HEK293 (cell line): ENCODE results near the gene ROS1.

Experiments
- CTCF ChIA-PET: fragments of 350-600 bp; formaldehyde crosslinking; extraction: SDS; loops from one replicate; lab custom pipeline; 2021; ENCODE audit warnings: antibody characterized with exemption; lab: Yijun Ruan, JAX
- POLR2A ChIA-PET: fragments of 300-600 bp; formaldehyde crosslinking; extraction: SDS; loops from one replicate; lab custom pipeline; 2020; ENCODE audit warnings: antibody characterized with exemption, inconsistent platforms; lab: Yijun Ruan, JAX
- H3K27ac ChIP-seq: fragments of 200-500 bp; sonication (Bioruptor generic); 2 replicates; pipeline ENCODE4 v1.5.1; 2014; ENCODE audit warnings: low read depth, low read length, control low read depth, inconsistent platforms; ENCODE audit errors: extremely low read depth
- H3K36me3 ChIP-seq, 2 experiments: fragments of 200-500 bp in 1 of 2; sonication (Bioruptor generic) in 1 of 2; 1 replicate in 1 of 2; 2 replicates in 1 of 2; pipeline ENCODE4 v1.5.1; 2014 to 2017; ENCODE audit warnings: inconsistent platforms in 2 of 2, low read length in 2 of 2; ENCODE audit not compliant: control insufficient read depth in 2 of 2, insufficient read depth in 1 of 2
- H3K4me1 ChIP-seq: fragments of 200-500 bp; sonication (Bioruptor generic); 2 replicates; pipeline ENCODE4 v1.5.1; 2014; ENCODE audit warnings: mild to moderate bottlenecking, low read length, inconsistent platforms; ENCODE audit not compliant: control insufficient read depth, insufficient read depth
- H3K4me3 ChIP-seq: 2 replicates; pipeline ENCODE4 v1.5.1; 2011; ENCODE audit warnings: low read depth, mild to moderate bottlenecking, control low read depth, low read length, moderate library complexity
- H3K9me3 ChIP-seq: fragments of 200-500 bp; sonication (Bioruptor generic); 2 replicates; pipeline ENCODE4 v1.5.1; 2014; ENCODE audit warnings: low read depth, low read length, inconsistent platforms; ENCODE audit not compliant: control insufficient read depth, insufficient read depth
- EGR2 ChIP-seq: fragments of 450-650 bp; formaldehyde crosslinking; IDR thresholded peaks from 2 replicates; pipeline ENCODE4 v1.5.1; 2016; ENCODE audit warnings: low read depth, missing biosample characterization, missing genetic modification characterization
- GLIS1 ChIP-seq: fragments of 450-650 bp; formaldehyde crosslinking; IDR thresholded peaks from 2 replicates; pipeline ENCODE4 v1.5.1; 2016; ENCODE audit warnings: missing biosample characterization, missing genetic modification characterization
- PRDM1 ChIP-seq: fragments of 450-650 bp; formaldehyde crosslinking; IDR thresholded peaks from 2 replicates; pipeline ENCODE4; 2016; ENCODE audit warnings: missing biosample characterization, missing genetic modification characterization
- REPIN1 ChIP-seq: fragments of 450-650 bp; formaldehyde crosslinking; IDR thresholded peaks from 2 replicates; pipeline ENCODE4 v1.5.1; 2017; ENCODE audit warnings: missing biosample characterization, missing genetic modification characterization, low read depth
- YY2 ChIP-seq: fragments of 450-650 bp; formaldehyde crosslinking; IDR thresholded peaks from 2 replicates; pipeline ENCODE4 v1.5.1; 2016; ENCODE audit warnings: missing biosample characterization, missing genetic modification characterization
- ZFHX2 ChIP-seq: fragments of 450-650 bp; formaldehyde crosslinking; conservative IDR thresholded peaks from 2 replicates; pipeline ENCODE4 v1.5.1; 2016; ENCODE audit warnings: missing biosample characterization, missing genetic modification characterization
- ZNF341 ChIP-seq: fragments of 450-650 bp; formaldehyde crosslinking; IDR thresholded peaks from 2 replicates; pipeline ENCODE4; 2016; ENCODE audit warnings: low read depth, missing biosample characterization, missing genetic modification characterization
- ZNF366 ChIP-seq: fragments of 450-650 bp; formaldehyde crosslinking; conservative IDR thresholded peaks from 2 replicates; pipeline ENCODE4 v1.5.1; 2016; ENCODE audit warnings: missing biosample characterization, missing genetic modification characterization
- ZNF776 ChIP-seq: fragments of 450-650 bp; formaldehyde crosslinking; IDR thresholded peaks from 2 replicates; pipeline ENCODE4 v1.5.0; 2017; ENCODE audit warnings: missing biosample characterization, missing genetic modification characterization, borderline replicate concordance
- TF ChIP-seq, protein P1 (sequence below): fragments of 450-650 bp; formaldehyde crosslinking; IDR thresholded peaks from 2 replicates; pipeline ENCODE4 v1.5.1; 2016; ENCODE audit warnings: missing biosample characterization, missing genetic modification characterization
- TF ChIP-seq, protein P2 (sequence below): fragments of 450-650 bp; formaldehyde crosslinking; IDR thresholded peaks from 2 replicates; pipeline ENCODE4 v1.5.1; 2017; ENCODE audit warnings: missing biosample characterization, mild to moderate bottlenecking, missing genetic modification characterization, moderate library complexity
- TF ChIP-seq, protein P3 (sequence below): fragments of 450-650 bp; formaldehyde crosslinking; IDR thresholded peaks from 2 replicates; pipeline ENCODE4 v1.5.1; 2016; ENCODE audit warnings: missing biosample characterization, missing genetic modification characterization
- TF ChIP-seq, protein P4 (sequence below): fragments of 450-650 bp; formaldehyde crosslinking; IDR thresholded peaks from 2 replicates; pipeline ENCODE4 v1.5.1; 2016; ENCODE audit warnings: missing biosample characterization, missing genetic modification characterization, borderline replicate concordance
- TF ChIP-seq, protein P5 (sequence below): sonication (generic); formaldehyde crosslinking; IDR thresholded peaks from 2 replicates; pipeline ENCODE4 v1.8.1; 2022; ENCODE audit warnings: mild to moderate bottlenecking, moderate library complexity, missing genetic modification reagents

ROS1 gene

DNA sequence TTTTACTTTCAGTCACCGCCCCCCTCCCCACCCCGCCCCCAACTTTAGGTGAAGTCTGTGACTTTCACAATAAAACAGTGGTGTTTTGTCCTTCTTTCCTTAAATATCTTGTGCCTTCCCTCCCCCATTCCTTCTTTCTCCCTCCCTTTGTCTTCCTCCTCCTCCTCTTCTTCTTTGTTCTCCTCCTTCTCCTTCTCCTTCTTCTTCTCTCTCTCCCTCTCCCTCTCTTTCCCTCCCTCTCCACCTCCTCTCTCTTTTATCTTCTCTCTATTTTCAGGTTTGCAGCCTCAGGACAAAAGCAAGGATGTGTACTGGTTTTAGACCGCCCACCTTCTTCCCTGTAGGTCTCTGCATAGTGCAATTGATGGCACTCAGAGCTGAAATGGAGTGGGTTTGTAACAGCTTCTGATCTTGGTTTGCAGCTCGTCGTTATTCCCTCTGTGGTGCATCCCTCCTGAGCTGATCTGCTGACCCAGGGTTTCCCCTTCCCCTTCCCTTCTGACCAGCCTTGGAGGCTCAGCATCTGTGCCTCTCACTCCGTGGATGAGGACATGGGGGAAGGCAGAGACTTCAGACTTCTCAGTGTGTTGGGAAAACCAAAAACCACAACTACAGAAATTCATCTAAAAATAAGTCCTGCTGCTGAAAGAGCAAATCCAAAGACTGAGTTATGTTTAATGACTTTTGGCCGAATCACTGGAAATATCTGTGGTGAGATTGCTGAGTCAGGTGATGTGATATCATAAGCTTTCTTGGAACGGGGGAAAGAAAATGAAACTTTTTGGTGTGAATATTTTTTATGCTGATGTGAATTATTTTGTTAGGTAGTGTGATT lies 153.5 kb downstream of the ROS1 start:
- Histone ChIP-seq H3K4me1 (no peaks in the 10 kb centered on the region; the same call in 1 of the 2 replicates), H3K27ac (no peak overlapping the region), H3K36me3 (no peaks in the 10 kb centered on the region), H3K9me3 (no peaks in the 10 kb centered on the region), H3K4me3 (no peak overlapping the region)
- CTCF ChIA-PET = interaction anchor here (0.6 to 0.7 kb wide), 3 partner anchors 67 to 1103 kb away, joined by 3 read pairs; no protein-coding TSS in a partner anchor
- TF ChIP-seq, protein P1, sequence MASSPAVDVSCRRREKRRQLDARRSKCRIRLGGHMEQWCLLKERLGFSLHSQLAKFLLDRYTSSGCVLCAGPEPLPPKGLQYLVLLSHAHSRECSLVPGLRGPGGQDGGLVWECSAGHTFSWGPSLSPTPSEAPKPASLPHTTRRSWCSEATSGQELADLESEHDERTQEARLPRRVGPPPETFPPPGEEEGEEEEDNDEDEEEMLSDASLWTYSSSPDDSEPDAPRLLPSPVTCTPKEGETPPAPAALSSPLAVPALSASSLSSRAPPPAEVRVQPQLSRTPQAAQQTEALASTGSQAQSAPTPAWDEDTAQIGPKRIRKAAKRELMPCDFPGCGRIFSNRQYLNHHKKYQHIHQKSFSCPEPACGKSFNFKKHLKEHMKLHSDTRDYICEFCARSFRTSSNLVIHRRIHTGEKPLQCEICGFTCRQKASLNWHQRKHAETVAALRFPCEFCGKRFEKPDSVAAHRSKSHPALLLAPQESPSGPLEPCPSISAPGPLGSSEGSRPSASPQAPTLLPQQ (tag by site-specific recombination) = no peak
- no peak for TF ChIP-seq GLIS1 (tag by site-specific recombination)
- peak; percentile 63; the same call in 1 of the 2 replicates for TF ChIP-seq PRDM1 (tag by site-specific recombination)
- peak; percentile 96 for TF ChIP-seq EGR2 (tag by site-specific recombination)
- TF ChIP-seq ZFHX2 = peak; percentile 78
- TF ChIP-seq ZNF366 (tag by site-specific recombination) = peak; percentile 72
- TF ChIP-seq, protein P2, sequence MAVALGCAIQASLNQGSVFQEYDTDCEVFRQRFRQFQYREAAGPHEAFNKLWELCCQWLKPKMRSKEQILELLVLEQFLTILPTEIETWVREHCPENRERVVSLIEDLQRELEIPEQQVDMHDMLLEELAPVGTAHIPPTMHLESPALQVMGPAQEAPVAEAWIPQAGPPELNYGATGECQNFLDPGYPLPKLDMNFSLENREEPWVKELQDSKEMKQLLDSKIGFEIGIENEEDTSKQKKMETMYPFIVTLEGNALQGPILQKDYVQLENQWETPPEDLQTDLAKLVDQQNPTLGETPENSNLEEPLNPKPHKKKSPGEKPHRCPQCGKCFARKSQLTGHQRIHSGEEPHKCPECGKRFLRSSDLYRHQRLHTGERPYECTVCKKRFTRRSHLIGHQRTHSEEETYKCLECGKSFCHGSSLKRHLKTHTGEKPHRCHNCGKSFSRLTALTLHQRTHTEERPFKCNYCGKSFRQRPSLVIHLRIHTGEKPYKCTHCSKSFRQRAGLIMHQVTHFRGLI (tag by site-specific recombination) = no peak
- TF ChIP-seq ZNF776 (tag by site-specific recombination) = no peak
- POLR2A ChIA-PET = no interaction called here

DNA sequence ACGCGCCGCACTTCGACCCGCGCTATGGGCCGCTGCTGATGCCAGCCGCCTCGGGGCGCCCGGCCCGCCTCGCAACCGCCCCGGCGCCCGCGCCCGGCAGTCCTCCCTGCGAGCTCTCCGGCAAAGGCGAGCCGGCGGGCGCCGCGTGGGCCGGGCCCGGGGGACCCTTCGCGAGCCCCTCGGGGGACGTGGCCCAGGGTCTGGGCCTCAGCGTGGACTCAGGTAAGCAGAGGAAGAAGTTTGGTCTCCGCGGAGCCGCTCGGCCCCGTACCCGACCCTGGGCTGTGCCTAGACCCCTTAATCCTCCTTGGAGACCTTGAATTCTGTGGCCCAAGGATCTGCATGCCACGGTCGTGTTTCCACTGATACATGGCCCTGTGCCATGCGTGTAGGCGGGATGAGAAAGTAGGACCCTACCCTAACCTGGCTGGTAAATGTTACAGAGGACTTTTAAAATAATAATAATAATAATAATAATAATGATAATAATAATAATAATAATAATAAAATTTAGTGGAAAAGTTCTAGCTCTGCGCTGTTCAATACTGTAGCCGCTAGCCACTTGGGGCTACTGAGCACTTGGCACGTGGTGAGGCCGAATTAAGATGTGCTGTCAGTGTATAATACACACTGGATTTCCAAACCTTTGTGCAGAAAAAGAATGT lies 154.8 kb downstream of the ROS1 start:
- POLR2A ChIA-PET = no interaction called here
- H3K27ac ChIP-seq = peak overlapping the region; percentile 43; the same call in 1 of the 2 replicates
- peak overlapping the region; percentile 44 for H3K4me3 ChIP-seq
- no peaks in the 10 kb centered on the region for H3K9me3 ChIP-seq
- CTCF ChIA-PET = interaction anchor here (0.7 kb wide), 2 partner anchors 30 to 69 kb away, joined by 3 read pairs; no protein-coding TSS in a partner anchor
- no peaks in the 10 kb centered on the region; the same call in 1 of the 2 replicates for H3K4me1 ChIP-seq
- no peaks in the 10 kb centered on the region for H3K36me3 ChIP-seq
- TF ChIP-seq, protein P3, sequence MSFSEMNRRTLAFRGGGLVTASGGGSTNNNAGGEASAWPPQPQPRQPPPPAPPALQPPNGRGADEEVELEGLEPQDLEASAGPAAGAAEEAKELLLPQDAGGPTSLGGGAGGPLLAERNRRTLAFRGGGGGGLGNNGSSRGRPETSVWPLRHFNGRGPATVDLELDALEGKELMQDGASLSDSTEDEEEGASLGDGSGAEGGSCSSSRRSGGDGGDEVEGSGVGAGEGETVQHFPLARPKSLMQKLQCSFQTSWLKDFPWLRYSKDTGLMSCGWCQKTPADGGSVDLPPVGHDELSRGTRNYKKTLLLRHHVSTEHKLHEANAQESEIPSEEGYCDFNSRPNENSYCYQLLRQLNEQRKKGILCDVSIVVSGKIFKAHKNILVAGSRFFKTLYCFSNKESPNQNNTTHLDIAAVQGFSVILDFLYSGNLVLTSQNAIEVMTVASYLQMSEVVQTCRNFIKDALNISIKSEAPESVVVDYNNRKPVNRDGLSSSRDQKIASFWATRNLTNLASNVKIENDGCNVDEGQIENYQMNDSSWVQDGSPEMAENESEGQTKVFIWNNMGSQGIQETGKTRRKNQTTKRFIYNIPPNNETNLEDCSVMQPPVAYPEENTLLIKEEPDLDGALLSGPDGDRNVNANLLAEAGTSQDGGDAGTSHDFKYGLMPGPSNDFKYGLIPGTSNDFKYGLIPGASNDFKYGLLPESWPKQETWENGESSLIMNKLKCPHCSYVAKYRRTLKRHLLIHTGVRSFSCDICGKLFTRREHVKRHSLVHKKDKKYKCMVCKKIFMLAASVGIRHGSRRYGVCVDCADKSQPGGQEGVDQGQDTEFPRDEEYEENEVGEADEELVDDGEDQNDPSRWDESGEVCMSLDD (tag by site-specific recombination) = no peak
- TF ChIP-seq REPIN1 (tag by site-specific recombination) = peak; percentile 72; the same call in 1 of the 2 replicates

DNA sequence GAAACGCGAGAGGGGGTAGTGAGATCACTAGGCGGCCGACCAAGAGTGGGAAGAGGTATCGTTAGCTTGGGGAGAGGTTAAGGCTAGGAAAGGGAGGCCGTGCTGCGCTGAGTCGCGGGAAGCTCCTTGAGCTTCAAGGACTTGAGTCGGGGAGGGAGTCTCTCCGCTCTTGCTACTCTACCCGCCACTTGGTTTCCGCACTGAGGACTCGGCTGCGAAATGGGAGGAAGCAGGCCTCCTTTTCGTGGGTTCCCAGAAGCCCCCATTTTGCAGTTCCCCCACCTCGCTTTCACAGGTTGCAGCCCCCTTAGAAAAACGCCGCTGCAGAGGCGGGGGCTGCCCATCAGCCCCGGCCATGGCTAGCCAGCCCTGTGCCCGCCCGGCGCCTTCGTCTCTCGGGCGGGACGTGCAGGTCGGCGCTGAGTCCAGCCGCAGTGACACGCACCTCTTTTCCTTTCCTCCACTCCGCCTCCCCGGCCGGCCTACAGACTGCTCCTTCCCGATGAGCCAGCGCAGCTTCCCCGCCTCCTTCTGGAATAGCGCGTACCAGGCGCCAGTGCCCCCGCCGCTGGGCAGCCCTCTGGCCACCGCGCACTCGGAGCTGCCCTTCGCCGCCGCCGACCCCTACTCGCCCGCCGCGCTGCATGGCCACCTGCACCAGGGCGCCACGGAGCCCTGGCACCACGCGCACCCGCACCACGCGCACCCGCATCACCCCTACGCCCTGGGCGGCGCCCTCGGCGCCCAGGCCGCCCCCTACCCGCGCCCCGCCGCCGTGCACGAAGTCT lies 155.5 kb downstream of the ROS1 start:
- peak overlapping the region; percentile 44 for H3K4me3 ChIP-seq
- no peaks in the 10 kb centered on the region for H3K9me3 ChIP-seq
- H3K36me3 ChIP-seq = no peaks in the 10 kb centered on the region
- ChIA-PET CTCF (interaction anchor here (0.6 to 1.8 kb wide), 2 partner anchors 294 to 300 kb away, joined by 3 read pairs; no protein-coding TSS in a partner anchor), POLR2A (no interaction called here)
- no peaks in the 10 kb centered on the region; the same call in 1 of the 2 replicates for H3K4me1 ChIP-seq
- H3K27ac ChIP-seq = peak overlapping the region; percentile 43; the same call in 1 of the 2 replicates
- TF ChIP-seq, protein P4, sequence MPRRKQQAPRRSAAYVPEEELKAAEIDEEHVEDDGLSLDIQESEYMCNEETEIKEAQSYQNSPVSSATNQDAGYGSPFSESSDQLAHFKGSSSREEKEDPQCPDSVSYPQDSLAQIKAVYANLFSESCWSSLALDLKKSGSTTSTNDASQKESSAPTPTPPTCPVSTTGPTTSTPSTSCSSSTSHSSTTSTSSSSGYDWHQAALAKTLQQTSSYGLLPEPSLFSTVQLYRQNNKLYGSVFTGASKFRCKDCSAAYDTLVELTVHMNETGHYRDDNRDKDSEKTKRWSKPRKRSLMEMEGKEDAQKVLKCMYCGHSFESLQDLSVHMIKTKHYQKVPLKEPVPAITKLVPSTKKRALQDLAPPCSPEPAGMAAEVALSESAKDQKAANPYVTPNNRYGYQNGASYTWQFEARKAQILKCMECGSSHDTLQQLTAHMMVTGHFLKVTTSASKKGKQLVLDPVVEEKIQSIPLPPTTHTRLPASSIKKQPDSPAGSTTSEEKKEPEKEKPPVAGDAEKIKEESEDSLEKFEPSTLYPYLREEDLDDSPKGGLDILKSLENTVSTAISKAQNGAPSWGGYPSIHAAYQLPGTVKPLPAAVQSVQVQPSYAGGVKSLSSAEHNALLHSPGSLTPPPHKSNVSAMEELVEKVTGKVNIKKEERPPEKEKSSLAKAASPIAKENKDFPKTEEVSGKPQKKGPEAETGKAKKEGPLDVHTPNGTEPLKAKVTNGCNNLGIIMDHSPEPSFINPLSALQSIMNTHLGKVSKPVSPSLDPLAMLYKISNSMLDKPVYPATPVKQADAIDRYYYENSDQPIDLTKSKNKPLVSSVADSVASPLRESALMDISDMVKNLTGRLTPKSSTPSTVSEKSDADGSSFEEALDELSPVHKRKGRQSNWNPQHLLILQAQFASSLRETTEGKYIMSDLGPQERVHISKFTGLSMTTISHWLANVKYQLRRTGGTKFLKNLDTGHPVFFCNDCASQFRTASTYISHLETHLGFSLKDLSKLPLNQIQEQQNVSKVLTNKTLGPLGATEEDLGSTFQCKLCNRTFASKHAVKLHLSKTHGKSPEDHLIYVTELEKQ (tag by site-specific recombination) = no peak
- peak; percentile 53 for TF ChIP-seq ZNF341
- TF ChIP-seq YY2 (tag by site-specific recombination) = no peak
- TF ChIP-seq, protein P5, sequence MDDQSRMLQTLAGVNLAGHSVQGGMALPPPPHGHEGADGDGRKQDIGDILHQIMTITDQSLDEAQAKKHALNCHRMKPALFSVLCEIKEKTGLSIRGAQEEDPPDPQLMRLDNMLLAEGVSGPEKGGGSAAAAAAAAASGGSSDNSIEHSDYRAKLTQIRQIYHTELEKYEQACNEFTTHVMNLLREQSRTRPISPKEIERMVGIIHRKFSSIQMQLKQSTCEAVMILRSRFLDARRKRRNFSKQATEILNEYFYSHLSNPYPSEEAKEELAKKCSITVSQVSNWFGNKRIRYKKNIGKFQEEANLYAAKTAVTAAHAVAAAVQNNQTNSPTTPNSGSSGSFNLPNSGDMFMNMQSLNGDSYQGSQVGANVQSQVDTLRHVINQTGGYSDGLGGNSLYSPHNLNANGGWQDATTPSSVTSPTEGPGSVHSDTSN (CRISPR knock-in tag) = 0 out of 2 replicates have a peak, but pooled peaks have one; percentile 59
